Right lobe of liver (tissue), 4 donors: ENCODE results near the gene PRR16.

Experiments used
- CTCF ChIP-seq, 4 donors: fragments of 200-600 bp in 3 of 4; fragments of 450-650 bp in 1 of 4; IDR thresholded peaks; one replicate each; pipeline versions ENCODE4 v1.5.1 to v1.8.0; 2016 to 2022; ENCODE audit warnings: antibody characterized with exemption in 4 of 4, mild to moderate bottlenecking in 2 of 4
- POLR2A ChIP-seq: fragments of 450-650 bp; IDR thresholded peaks from one replicate; pipeline ENCODE4 v1.6.1; 2017; ENCODE audit warnings: antibody characterized with exemption, mild to moderate bottlenecking
- donor health status: DM: no; HTN: no; CAD: no.
- donor health status: DM: no; HTN: no; CAD: no.
- donor health status: DM: no; HTN: yes; CAD: no.

- TF ChIP-seq CTCF (IDR thresholded peaks at IDR 0.05): no peak
- TF ChIP-seq POLR2A: no peak
Measured at GRCh38 chr5:120600639-120601038, 136.5 kb downstream of the PRR16 start.
